CD4-positive, alpha-beta T cell (primary cell): ENCODE data around the gene FAM3D. TPM values are rescaled to one million over a fixed set of nuclear protein-coding genes. Genes with fewer than 3 reads are reported as not detected.

ENCODE experiments used
- ATAC-seq: fragments of 200-7000 bp; cut with Tn5 transposase; one replicate; pipeline ENCODE4 v1.10.0; 2022; ENCODE audit warnings: mild to moderate bottlenecking; ENCODE audit not compliant: poor library complexity
- CTCF ChIA-PET: fragments of 350-600 bp; sonication (Branson Sonifier 250); formaldehyde crosslinking; loops from one replicate; lab custom pipeline; 2021; ENCODE audit warnings: antibody characterized with exemption, inconsistent platforms; lab: Charles Lee
- POLR2A ChIA-PET: fragments of 350-600 bp; sonication (Branson Sonifier 250); formaldehyde crosslinking; loops from one replicate; lab custom pipeline; 2021; ENCODE audit warnings: antibody characterized with exemption, inconsistent platforms; lab: Charles Lee
- DNase-seq, 14 experiments: peaks; one replicate each; pipeline ENCODE4 v3.0.0-alpha.2; 2013 to 2020; ENCODE audit warnings: mixed read lengths in 2 of 14
- H3K27ac ChIP-seq, 2 donors: one replicate each; pipeline versions ENCODE4 v1.5.1 to v1.7.0; 2013; ENCODE audit warnings: low read length in 2 of 2, low read depth in 1 of 2, mild to moderate bottlenecking in 1 of 2
- H3K27me3 ChIP-seq, 2 experiments: 1 replicate in 1 of 2; 2 replicates in 1 of 2; pipeline versions ENCODE4 v1.6.1 to v1.7.0; 2013; ENCODE audit warnings: low read length in 2 of 2, control low read depth in 1 of 2, mild to moderate bottlenecking in 1 of 2, moderate library complexity in 1 of 2; ENCODE audit not compliant: insufficient read depth in 2 of 2, control insufficient read depth in 1 of 2
- H3K36me3 ChIP-seq: one replicate; pipeline ENCODE4 v1.6.1; 2013; ENCODE audit warnings: low read length, control low read depth; ENCODE audit not compliant: insufficient read depth
- H3K4me1 ChIP-seq: one replicate; pipeline ENCODE4 v1.6.1; 2013; ENCODE audit warnings: low read length, control low read depth; ENCODE audit not compliant: insufficient read depth
- H3K4me3 ChIP-seq: one replicate; pipeline ENCODE4 v1.5.1; 2013; ENCODE audit warnings: mild to moderate bottlenecking, low read length, moderate library complexity
- H3K9me3 ChIP-seq, 2 experiments: 1 replicate in 1 of 2; 2 replicates in 1 of 2; pipeline versions ENCODE4 v1.6.1 to v1.7.0; 2013; ENCODE audit warnings: low read length in 2 of 2, mild to moderate bottlenecking in 2 of 2, control low read depth in 1 of 2, moderate library complexity in 1 of 2; ENCODE audit not compliant: control insufficient read depth in 1 of 2, insufficient read depth in 1 of 2
- H3K27ac Mint-ChIP-seq: one replicate; pipeline ENCODE4 v1.8.0; 2020; ENCODE audit warnings: mixed read lengths
- H3K27me3 Mint-ChIP-seq: one replicate; pipeline ENCODE4 v1.8.0; 2021; ENCODE audit warnings: mixed read lengths
- H3K36me3 Mint-ChIP-seq: one replicate; pipeline ENCODE4 v1.8.0; 2021; ENCODE audit warnings: low read depth, mixed read lengths
- H3K4me1 Mint-ChIP-seq: one replicate; pipeline ENCODE4 v1.8.0; 2021; ENCODE audit warnings: low read depth, mixed read lengths
- H3K4me3 Mint-ChIP-seq: one replicate; pipeline ENCODE4 v1.8.0; 2020; ENCODE audit warnings: mild to moderate bottlenecking, mixed read lengths
- H3K9me3 Mint-ChIP-seq: one replicate; pipeline ENCODE4 v1.8.0; 2020; ENCODE audit warnings: mixed read lengths
- intact Hi-C, 2 experiments: fragments of 100-400 bp; cut with DNase I in 1 of 2; cut with micrococcal nuclease in 1 of 2; formaldehyde crosslinking; loops; one replicate each; pipeline versions ENCODE4 v1.15.1 to v1.9.0; 2023 to 2025; cut with DNase I, micrococcal nuclease
- total RNA-seq, 174 experiments: library from RNA in 2 of 174; stranded (reverse) in 2 of 174; gene quantifications; one replicate each; pipeline ENCODE4 v1.2.3 and lab custom pipeline; 2021 to 2026
- TF ChIP-seq, protein P1 (sequence below): fragments of 200-600 bp; IDR thresholded peaks from one replicate; pipeline ENCODE4 v1.8.0; 2022; ENCODE audit warnings: antibody characterized with exemption, mild to moderate bottlenecking

Gene FAM3D
- total RNA-seq, 2 experiments from 2014 or later, result not detected

GRCh38 chr3:58668247-58668646 lies 1.7 kb upstream of the FAM3D start:
- intact Hi-C loops, result no loop called here
- Mint-ChIP-seq H3K27ac (no peak overlapping the region), H3K4me3 (no peak overlapping the region), H3K36me3 (no peaks in the 10 kb centered on the region), H3K27me3 (peaks cover 4% of the 10 kb centered on the region), H3K4me1 (no peaks in the 10 kb centered on the region), H3K9me3 (no peaks in the 10 kb centered on the region)
- peaks cover 0 to 7% of the 10 kb centered on the region in 2 experiments for H3K9me3 ChIP-seq
- ChIA-PET CTCF (no interaction called here), POLR2A (no interaction called here)
- H3K27ac ChIP-seq, result no peak overlapping the region
- TF ChIP-seq, protein P1, sequence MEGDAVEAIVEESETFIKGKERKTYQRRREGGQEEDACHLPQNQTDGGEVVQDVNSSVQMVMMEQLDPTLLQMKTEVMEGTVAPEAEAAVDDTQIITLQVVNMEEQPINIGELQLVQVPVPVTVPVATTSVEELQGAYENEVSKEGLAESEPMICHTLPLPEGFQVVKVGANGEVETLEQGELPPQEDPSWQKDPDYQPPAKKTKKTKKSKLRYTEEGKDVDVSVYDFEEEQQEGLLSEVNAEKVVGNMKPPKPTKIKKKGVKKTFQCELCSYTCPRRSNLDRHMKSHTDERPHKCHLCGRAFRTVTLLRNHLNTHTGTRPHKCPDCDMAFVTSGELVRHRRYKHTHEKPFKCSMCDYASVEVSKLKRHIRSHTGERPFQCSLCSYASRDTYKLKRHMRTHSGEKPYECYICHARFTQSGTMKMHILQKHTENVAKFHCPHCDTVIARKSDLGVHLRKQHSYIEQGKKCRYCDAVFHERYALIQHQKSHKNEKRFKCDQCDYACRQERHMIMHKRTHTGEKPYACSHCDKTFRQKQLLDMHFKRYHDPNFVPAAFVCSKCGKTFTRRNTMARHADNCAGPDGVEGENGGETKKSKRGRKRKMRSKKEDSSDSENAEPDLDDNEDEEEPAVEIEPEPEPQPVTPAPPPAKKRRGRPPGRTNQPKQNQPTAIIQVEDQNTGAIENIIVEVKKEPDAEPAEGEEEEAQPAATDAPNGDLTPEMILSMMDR, result no peak
- no peaks in the 10 kb centered on the region for H3K36me3 ChIP-seq
- no peak for ATAC-seq
- no peaks in the 10 kb centered on the region for H3K4me1 ChIP-seq
- H3K27me3 ChIP-seq, result peaks cover 0 to 4% of the 10 kb centered on the region in 2 experiments
- no peak for DNase-seq
- H3K4me3 ChIP-seq, result no peak overlapping the region

DNA sequence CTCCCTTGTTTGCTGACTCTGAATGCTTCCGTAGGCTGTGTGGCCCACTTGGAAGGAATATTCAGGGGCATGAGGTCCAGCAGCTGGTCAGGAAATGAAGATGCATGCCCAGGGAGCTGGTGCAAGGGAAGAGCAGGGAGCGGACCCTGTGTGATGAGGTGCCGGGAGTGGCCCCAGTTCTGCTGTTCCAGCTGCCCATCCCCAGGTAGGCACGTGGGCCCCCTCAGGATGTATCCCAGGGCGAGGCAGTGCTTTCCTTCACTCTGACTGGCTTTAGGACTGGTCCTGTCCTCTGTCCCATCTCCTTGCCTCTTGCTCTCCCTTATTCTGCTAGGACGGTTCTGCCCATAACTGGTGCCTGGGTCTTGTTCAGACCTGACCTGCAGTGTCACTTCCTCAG lies 1.1 kb upstream of the FAM3D start:
- H3K4me3 Mint-ChIP-seq, result no peak overlapping the region
- no peaks in the 10 kb centered on the region for H3K36me3 Mint-ChIP-seq
- CTCF ChIA-PET, result no interaction called here
- POLR2A ChIA-PET, result no interaction called here
- intact Hi-C loops, result no loop called here
- no peak for ATAC-seq
- Histone ChIP-seq H3K4me3 (no peak overlapping the region), H3K27me3 (peaks cover 0 to 4% of the 10 kb centered on the region in 2 experiments), H3K9me3 (peaks cover 0 to 7% of the 10 kb centered on the region in 2 experiments), H3K27ac (no peak overlapping the region), H3K36me3 (no peaks in the 10 kb centered on the region), H3K4me1 (no peaks in the 10 kb centered on the region)
- no peak for DNase-seq
- TF ChIP-seq, protein P1, result no peak
- H3K4me1 Mint-ChIP-seq, result no peaks in the 10 kb centered on the region
- H3K27ac Mint-ChIP-seq, result no peak overlapping the region
- peaks cover 4% of the 10 kb centered on the region for H3K27me3 Mint-ChIP-seq
- H3K9me3 Mint-ChIP-seq, result no peaks in the 10 kb centered on the region

GRCh38 chr3:58667229-58667628 lies 655 bp upstream of the FAM3D start:
- Histone ChIP-seq H3K4me1 (no peaks in the 10 kb centered on the region), H3K9me3 (peaks cover 0 to 7% of the 10 kb centered on the region in 2 experiments), H3K36me3 (no peaks in the 10 kb centered on the region), H3K4me3 (no peak overlapping the region), H3K27ac (no peak overlapping the region), H3K27me3 (peaks cover 0 to 4% of the 10 kb centered on the region in 2 experiments)
- TF ChIP-seq, protein P1, result no peak
- no peak overlapping the region for H3K4me3 Mint-ChIP-seq
- no peak overlapping the region for H3K27ac Mint-ChIP-seq
- peaks cover 4% of the 10 kb centered on the region for H3K27me3 Mint-ChIP-seq
- ATAC-seq, result no peak
- no peak for DNase-seq
- POLR2A ChIA-PET, result no interaction called here
- no peaks in the 10 kb centered on the region for H3K4me1 Mint-ChIP-seq
- CTCF ChIA-PET, result no interaction called here
- H3K36me3 Mint-ChIP-seq, result no peaks in the 10 kb centered on the region
- H3K9me3 Mint-ChIP-seq, result no peaks in the 10 kb centered on the region
- intact Hi-C loops, result no loop called here
